GM21576 (cell line): ENCODE results near the gene PDZD2.

Experiments used
- ATAC-seq: cut with Tn5 transposase; IDR thresholded peaks from one replicate; pipeline ENCODE4 v1.9.1; 2021; ENCODE audit warnings: mild to moderate bottlenecking, moderate library complexity; ENCODE audit not compliant: unreplicated experiment

PDZD2 gene

GRCh38 chr5:31811210-31811609 lies 172.3 kb downstream of the PDZD2 start:
- no peak for ATAC-seq

- no peak for ATAC-seq
Measured at GRCh38 chr5:31815376-31815775, 176.4 kb downstream of the PDZD2 start.

GRCh38 chr5:31819926-31820516 lies 181.1 kb downstream of the PDZD2 start:
- ATAC-seq: no peak

GRCh38 chr5:31823472-31823871 lies 184.5 kb downstream of the PDZD2 start:
- ATAC-seq: no peak

GRCh38 chr5:31824869-31825517 lies 186.1 kb downstream of the PDZD2 start:
- ATAC-seq: no peak

- peak; percentile 70 for ATAC-seq
Measured at GRCh38 chr5:31825518-31826068, 186.7 kb downstream of the PDZD2 start.

GRCh38 chr5:31827867-31828266 lies 188.9 kb downstream of the PDZD2 start:
- ATAC-seq: no peak

GRCh38 chr5:31832966-31833365 lies 194.0 kb downstream of the PDZD2 start:
- no peak for ATAC-seq

GRCh38 chr5:31833710-31834109 lies 194.8 kb downstream of the PDZD2 start:
- ATAC-seq: no peak

- ATAC-seq: no peak
Measured at GRCh38 chr5:31844622-31845345, 205.9 kb downstream of the PDZD2 start.

GRCh38 chr5:31845361-31845760 lies 206.4 kb downstream of the PDZD2 start:
- no peak for ATAC-seq

GRCh38 chr5:31846934-31847333 lies 208.0 kb downstream of the PDZD2 start:
- no peak for ATAC-seq

- ATAC-seq: no peak
Measured at GRCh38 chr5:31847354-31847753, 208.4 kb downstream of the PDZD2 start.

- no peak for ATAC-seq
Measured at GRCh38 chr5:31850981-31851689, 212.2 kb downstream of the PDZD2 start.

- ATAC-seq: no peak
Measured at GRCh38 chr5:31853398-31854135, 214.6 kb downstream of the PDZD2 start.

GRCh38 chr5:31854181-31855133 lies 215.5 kb downstream of the PDZD2 start:
- no peak for ATAC-seq

GRCh38 chr5:31855134-31856040 lies 216.5 kb downstream of the PDZD2 start:
- ATAC-seq: no peak

GRCh38 chr5:31859096-31859495 lies 220.2 kb downstream of the PDZD2 start:
- no peak for ATAC-seq
